Activated naive CD8-positive, alpha-beta T cell (primary cell): ENCODE results near the gene CDK11A.
A peak's percentile ranks its signal among the peaks of the same experiment; 100 is the strongest.
"Not testable (repeated sequence)": the region's sequence is repeated elsewhere in the genome, so short reads cannot be mapped to it uniquely, and the experiment has no call there.

Source experiments
- H3K27ac Mint-ChIP-seq: one replicate; pipeline ENCODE4 v1.8.0; 2021; ENCODE audit warnings: mixed read lengths
- H3K27me3 Mint-ChIP-seq: one replicate; pipeline ENCODE4 v1.8.0; 2021; ENCODE audit warnings: mixed read lengths
- H3K36me3 Mint-ChIP-seq: one replicate; pipeline ENCODE4 v1.8.0; 2021; ENCODE audit warnings: mixed read lengths
- H3K4me1 Mint-ChIP-seq: one replicate; pipeline ENCODE4 v1.8.0; 2021; ENCODE audit warnings: low read depth, mixed read lengths
- H3K4me3 Mint-ChIP-seq: one replicate; pipeline ENCODE4 v1.8.0; 2021; ENCODE audit warnings: mild to moderate bottlenecking, mixed read lengths
- H3K9me3 Mint-ChIP-seq: one replicate; pipeline ENCODE4 v1.8.0; 2021; ENCODE audit warnings: low read depth, mixed read lengths

Gene CDK11A

DNA sequence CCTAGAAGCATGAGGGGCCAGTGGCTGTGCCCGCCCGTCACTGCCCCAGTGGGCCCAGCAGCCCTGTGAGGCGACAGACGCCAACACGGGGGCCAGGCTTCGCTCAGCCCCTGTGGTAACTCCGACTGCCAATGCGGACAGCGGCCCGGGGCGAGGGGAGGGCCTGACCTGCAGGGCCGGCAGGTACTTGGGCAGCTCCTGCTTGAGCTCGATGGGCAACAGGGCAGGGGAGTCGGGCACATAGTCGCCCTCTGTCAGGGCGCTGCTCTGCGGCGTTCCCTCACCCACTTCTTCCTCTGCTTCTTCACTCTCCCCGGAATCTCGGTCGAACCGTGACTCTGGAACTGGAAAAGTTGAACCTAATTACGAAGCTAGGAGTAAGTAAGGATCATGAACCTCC lies 16.9 kb downstream of the CDK11A start:
- not testable (repeated sequence) for H3K36me3 Mint-ChIP-seq, H3K9me3 Mint-ChIP-seq, H3K4me3 Mint-ChIP-seq, H3K27me3 Mint-ChIP-seq, H3K4me1 Mint-ChIP-seq, H3K27ac Mint-ChIP-seq

DNA sequence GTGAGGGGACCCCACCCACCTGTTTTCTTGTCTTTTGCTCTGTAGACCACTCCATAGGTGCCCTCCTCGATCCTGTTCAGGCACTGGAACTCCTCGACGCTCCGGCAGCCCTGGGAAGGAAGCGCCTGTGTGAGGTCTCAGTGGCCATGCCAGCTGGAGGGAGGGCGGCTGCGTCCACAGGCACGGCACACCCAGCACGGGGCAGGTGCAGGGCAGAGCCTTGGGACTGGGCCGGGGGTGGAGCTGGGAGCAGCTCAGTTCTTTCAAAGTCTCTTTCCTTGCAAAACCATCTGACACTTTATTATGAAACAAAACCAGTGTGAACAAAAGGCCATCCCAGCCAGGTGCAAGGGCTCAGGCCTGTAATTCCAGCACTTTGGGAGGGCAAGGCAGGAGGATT lies 18.5 kb downstream of the CDK11A start:
- H3K27ac Mint-ChIP-seq, H3K27me3 Mint-ChIP-seq, H3K4me1 Mint-ChIP-seq, H3K4me3 Mint-ChIP-seq, H3K9me3 Mint-ChIP-seq, H3K36me3 Mint-ChIP-seq: not testable (repeated sequence)

DNA sequence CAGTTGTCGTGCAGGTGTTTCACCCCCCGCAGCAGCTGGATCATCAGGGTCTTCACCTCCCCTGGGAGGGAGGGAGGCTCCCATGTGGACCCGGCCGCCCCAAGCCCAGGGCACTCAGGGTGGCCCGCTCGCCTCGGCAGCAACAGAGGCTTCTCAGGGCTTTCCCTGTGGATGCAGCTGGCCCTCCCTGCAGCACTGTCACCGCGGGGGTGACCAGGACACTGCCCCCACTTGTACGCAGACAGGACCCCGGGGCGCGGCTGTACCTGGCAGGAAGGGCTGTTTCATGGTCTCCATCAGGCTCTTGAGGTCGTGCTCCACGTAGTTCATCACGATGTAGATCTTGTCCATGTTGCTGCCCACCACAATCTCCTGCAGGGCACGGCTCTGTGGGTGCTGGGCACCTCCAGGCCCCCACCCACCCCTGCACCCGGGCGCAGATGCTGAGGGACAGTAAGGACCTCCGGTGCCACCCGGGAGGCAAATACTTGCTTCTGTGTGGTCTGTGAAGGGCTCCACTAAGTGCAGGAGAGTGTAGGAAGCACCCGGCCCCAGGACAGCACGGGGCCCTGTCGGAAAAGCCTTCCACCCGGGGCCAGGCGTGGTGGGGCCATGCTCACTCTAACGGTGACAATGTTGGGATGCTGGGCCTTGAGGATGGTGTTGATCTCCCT lies 19.7 kb downstream of the CDK11A start:
- H3K36me3 Mint-ChIP-seq, H3K4me1 Mint-ChIP-seq, H3K9me3 Mint-ChIP-seq, H3K27me3 Mint-ChIP-seq, H3K4me3 Mint-ChIP-seq, H3K27ac Mint-ChIP-seq: not testable (repeated sequence)

DNA sequence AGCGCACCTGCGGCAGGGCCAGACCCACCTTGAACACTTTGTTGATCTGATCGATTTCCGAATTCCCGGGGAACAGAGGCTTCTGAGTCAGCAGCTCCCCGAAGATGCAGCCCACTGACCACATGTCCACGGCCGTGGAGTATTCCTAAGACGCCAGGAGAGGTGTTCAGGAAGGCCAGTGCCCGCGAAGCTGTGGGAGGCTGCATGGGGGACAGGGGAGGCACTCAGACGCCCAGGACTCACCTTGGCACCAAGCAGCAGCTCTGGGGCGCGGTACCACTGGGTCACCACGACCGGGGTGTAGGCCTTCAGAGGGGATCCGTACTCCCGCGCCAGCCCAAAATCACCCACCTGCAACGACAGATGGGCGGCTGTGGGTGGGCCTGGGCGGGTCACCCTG lies 20.4 kb downstream of the CDK11A start:
- Mint-ChIP-seq H3K36me3 (no peaks in the 10 kb centered on the region), H3K4me1 (no peaks in the 10 kb centered on the region), H3K27ac (no peak overlapping the region), H3K27me3 (no peaks in the 10 kb centered on the region), H3K9me3 (no peaks in the 10 kb centered on the region), H3K4me3 (no peak overlapping the region)

DNA sequence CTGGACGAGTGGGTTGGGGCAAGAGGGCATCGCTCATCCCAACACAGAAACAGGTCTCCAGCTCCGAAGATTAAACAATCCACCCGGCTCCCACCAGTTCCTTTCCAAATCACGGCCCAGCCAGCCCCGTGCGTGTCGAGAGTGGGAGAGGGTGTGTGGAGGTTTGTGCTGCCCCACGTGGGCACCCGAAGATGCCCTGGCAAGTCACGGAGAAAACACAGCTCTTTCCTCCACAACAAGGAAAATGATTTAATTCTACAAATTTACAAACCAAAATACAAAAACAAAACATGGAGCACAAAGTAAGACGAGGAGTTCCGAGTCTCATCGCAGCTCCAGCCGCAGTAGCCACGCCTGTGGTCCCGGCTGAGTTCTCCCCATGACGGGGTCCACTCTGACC lies 21.7 kb downstream of the CDK11A start:
- not testable (repeated sequence) for H3K4me3 Mint-ChIP-seq, H3K27ac Mint-ChIP-seq, H3K4me1 Mint-ChIP-seq, H3K9me3 Mint-ChIP-seq, H3K36me3 Mint-ChIP-seq, H3K27me3 Mint-ChIP-seq

DNA sequence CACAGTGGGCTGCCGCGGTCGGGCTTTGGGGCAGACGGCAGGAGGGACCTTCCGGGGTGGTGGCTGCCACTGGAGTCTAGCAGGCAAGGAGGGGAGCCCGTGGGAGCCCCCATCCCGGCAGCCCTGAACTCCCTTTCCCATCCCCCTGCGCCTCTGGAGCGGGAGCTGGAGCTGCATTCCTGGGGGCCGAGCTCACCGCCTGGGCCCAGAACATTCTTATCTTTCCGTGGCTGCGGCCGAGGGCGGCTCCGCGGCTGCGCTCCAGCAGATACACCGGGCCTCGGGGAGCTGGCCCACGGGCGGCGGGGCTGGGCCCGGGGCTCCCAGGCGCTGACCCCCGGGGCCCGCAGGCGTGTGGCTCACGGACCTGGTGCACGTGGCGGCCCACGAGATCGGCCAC lies 23.6 kb downstream of the CDK11A start:
- H3K4me3 Mint-ChIP-seq, H3K9me3 Mint-ChIP-seq, H3K36me3 Mint-ChIP-seq, H3K27me3 Mint-ChIP-seq, H3K27ac Mint-ChIP-seq, H3K4me1 Mint-ChIP-seq: not testable (repeated sequence)

DNA sequence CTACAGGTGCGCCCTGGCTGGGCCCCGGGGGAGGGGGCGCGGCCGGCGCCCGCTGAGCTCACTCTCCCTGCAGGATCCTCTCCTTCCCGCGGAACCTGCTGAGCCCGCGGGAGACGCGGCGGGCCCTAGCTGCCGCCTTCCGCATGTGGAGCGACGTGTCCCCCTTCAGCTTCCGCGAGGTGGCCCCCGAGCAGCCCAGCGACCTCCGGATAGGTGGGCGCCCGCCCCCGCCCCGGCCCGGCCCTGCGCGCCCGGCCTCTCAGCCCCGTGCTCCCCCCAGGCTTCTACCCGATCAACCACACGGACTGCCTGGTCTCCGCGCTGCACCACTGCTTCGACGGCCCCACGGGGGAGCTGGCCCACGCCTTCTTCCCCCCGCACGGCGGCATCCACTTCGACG lies 24.1 kb downstream of the CDK11A start:
- H3K36me3 Mint-ChIP-seq, H3K4me1 Mint-ChIP-seq, H3K9me3 Mint-ChIP-seq, H3K27ac Mint-ChIP-seq, H3K4me3 Mint-ChIP-seq, H3K27me3 Mint-ChIP-seq: not testable (repeated sequence)

DNA sequence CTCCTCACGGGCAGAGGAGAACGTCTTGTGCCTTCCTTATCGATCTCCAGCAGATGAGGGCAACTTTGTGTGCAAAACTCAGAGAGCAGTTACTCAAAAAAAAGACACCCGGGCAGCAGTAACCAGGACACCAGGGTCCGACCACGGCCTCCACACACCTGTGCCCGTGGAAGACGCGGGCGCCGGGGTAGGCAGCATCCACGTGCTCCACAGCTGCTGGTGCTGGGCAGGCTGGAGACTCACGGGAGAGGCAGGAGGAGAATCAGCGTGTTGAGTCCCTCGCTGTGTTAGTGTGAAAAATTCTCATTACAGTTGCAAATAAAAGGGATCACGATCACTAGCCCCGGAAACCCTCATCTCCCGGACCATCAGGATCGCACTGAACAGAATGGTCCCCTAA lies 25.1 kb downstream of the CDK11A start:
- H3K9me3 Mint-ChIP-seq, H3K4me3 Mint-ChIP-seq, H3K27me3 Mint-ChIP-seq, H3K4me1 Mint-ChIP-seq, H3K36me3 Mint-ChIP-seq, H3K27ac Mint-ChIP-seq: not testable (repeated sequence)

DNA sequence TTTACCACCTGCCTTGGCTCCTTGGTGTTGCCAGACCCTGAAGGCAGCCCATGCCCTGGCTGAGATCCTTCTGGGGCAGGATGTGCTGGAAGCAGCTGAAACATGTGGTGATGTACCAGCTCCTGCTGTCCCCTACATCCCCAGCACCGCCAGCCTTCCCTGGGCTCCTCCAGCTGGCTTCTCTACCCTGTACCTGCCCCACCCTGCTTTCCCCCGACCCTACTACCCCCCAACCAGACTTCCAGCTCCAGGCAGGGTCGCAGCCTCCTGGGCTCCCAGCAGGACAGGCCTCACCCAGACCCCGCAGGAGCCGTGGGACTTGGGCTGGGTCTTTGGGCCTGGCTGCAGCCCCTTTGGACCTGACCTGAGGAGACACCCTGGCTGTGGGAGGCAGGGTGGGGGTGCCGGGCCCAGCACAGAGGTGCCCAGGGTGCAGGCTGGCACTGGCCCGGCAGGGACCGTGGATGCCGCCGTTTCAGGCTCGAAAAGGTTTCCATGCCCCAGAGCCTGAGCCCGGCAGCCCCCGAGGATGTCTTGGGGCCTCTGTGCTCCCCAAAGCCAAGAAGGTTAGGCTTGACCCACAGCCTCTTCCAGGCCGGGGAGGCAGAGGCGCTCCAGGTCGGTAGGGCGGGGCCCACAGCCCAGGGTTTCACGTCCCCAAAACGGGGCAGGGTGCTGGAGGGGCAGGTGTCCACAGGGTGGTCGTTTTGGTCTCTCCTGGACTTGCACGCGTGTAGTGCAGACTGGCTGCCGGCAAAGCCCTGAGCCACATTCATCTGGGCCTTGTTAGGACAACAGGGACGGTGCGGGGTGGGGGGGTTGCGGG lies 26.6 kb downstream of the CDK11A start:
- H3K27ac Mint-ChIP-seq, H3K4me1 Mint-ChIP-seq, H3K4me3 Mint-ChIP-seq, H3K9me3 Mint-ChIP-seq, H3K27me3 Mint-ChIP-seq, H3K36me3 Mint-ChIP-seq: not testable (repeated sequence)

DNA sequence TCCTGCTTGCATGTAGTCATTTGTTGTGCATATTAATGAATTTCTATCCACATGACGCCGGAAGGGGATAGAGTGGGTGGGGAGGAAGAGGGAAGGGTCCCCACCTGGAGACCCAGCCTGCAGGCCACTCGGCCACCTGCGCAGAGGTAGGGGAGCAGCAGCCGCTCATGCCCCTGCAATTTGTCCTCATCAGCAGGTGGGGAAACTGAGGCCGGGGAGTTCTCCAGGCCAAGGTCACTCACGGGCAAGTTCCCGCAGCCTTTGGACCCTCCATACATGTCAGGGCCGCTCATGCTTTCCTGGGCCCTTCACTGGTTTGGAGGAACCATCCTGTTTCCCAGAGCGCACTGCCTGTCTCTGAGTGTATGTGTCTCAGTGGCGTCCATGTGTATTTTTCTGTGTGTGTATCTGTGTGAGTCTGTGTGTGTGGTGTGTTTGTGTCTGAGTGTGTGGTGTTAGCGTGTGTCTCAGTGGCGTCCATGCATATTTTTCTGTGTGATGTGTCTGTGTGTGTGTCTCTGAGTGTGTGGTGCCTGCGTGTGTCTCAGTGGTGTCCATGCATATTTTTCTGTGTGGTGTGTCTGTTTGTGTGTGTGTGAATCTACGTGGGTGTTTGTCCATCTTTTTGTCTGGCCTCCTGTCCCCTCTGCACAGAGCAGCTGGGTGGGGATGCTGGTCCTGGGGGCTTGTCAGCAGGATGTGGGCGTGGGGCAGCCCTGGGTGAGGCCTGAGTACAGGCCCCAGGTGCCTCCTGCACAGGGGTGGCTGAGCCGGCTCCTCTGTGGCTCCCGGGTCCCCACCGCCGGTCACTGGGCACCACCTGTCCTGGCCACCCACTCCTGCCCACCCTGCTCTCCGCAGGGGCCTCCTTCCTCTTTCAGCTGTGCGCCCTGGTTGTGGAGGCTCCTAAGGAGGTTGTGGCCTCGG lies 27.5 kb downstream of the CDK11A start:
- H3K27me3 Mint-ChIP-seq, H3K27ac Mint-ChIP-seq, H3K36me3 Mint-ChIP-seq, H3K4me3 Mint-ChIP-seq, H3K4me1 Mint-ChIP-seq, H3K9me3 Mint-ChIP-seq: not testable (repeated sequence)

DNA sequence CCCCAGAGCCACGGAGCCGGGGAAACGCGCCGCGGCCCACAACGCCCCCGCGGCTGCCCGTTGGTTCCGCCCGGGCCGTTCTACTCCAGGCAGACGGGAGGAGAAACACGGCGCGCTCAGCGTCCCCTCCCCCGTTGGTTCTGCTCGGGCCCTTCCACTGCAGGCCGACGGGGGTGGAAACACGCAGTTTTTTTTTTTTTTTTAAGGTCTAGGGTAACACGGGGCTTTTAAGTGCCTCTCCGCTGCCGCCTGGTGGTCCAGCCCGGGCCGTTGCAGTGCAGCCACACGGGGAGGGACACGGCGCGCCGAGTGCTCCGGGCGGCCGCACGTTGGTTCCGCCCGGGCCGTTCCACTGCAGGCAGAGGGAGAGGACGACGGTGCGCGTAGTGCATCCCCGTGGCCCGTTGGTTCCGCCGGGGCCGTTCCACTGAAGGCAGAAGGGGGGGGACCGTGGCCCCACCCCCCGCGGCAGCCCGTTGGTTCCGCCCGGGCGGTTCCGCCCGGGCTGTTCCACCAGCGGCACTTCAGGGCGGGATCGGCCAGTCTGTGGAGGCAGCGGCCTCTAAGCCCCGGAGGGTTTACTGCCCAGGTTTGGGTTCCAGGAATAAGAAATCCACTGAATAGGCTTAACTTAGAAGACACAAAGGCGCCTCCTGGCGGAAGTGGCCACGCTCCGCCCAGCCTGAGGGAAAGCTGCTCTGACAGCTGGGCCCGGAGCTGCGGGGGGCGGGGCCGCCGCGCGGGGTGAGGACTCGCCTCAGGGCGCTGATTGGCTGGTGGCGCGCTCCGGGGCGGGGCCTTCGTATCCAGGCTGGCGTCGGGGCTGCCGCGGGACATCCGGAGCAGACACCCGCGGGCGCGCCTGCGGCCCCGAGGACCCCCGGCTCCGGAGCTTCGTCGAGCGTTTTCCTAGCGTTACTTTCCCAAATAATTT lies 31.2 kb downstream of the CDK11A start, which contains the start of gene SLC35E2B:
TSS of gene SLC35E2B (minus strand) at position 82 of the 934 bp plus-strand sequence. CDS start 16,096 bp downstream, outside the sequence.
- Mint-ChIP-seq H3K27ac (peak within 1 kb of the TSS; percentile 85), H3K4me1 (peaks cover 14% of the 10 kb centered on the region)
- not testable (repeated sequence) for H3K9me3 Mint-ChIP-seq

DNA sequence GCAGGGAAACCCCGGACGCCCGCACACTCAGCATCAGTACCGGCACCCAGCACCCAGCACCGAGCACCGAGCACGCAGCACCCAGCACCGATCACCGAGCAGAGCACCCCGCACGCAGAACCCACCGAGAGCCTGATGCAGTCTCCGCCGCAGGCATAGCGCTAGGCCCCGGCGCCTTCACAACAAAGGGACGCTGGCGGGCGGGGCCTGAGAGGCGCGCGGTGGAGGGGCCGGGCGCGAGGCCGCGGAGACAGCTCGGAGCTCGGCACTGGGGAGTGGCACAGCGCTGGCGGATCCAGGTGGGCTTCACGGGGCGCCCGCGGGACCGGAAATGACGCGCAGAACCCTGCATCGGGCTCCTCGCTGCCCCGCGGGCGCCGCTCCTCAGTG lies 31.8 kb downstream of the CDK11A start:
- H3K27ac Mint-ChIP-seq, H3K27me3 Mint-ChIP-seq, H3K36me3 Mint-ChIP-seq, H3K9me3 Mint-ChIP-seq: not testable (repeated sequence)
- Mint-ChIP-seq H3K4me3 (peak overlapping the region; percentile 13), H3K4me1 (peaks cover 20% of the 10 kb centered on the region)

More for the DNA sequence above, 31.2 kb downstream of the CDK11A start, which contains the start of gene SLC35E2B:
- not testable (repeated sequence) for H3K27me3 Mint-ChIP-seq, H3K36me3 Mint-ChIP-seq
- H3K4me3 Mint-ChIP-seq = peak within 1 kb of the TSS; percentile 64

DNA sequence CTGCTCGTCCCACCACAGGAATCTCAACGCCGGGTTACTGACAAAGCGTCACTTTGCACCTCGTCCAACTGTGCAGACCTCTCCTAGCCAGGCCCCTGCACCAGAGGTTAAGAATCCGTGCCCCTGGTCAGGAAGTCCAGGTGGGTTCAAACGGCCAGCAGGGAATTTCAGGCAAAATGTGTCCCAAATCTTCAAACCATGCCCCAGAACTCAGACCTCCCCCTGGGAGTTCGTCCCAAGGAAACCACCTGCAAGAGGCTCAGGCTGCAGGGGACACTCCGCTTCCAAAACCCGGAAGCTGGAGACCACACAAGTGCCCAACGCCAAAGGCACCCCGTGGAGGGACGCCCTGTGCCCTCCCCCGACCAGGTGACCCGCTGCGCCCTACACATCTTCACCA lies 32.7 kb downstream of the CDK11A start:
- H3K4me3 Mint-ChIP-seq, H3K9me3 Mint-ChIP-seq, H3K27ac Mint-ChIP-seq, H3K36me3 Mint-ChIP-seq, H3K27me3 Mint-ChIP-seq: not testable (repeated sequence)
- H3K4me1 Mint-ChIP-seq = peaks cover 24% of the 10 kb centered on the region

DNA sequence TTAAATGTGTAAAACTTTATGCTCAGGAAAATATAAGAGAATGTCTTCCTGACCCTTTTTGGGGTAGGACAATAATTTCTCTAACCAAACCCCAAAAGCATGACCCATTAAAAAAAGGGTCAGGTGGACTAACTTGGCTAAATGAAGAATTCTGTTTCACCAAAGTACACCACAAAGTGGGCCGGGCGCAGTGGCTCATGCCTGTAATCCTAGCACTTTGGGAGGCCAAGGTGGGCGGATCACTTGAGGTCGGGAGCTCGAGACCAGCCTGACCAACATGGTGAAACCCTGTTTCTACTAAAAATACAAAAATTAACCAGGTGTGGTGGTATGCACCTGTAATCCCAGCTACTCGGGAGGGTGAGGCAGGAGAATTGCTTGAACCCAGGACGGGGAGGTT lies 34.6 kb downstream of the CDK11A start:
- H3K4me1 Mint-ChIP-seq = peaks cover 30% of the 10 kb centered on the region
- H3K27me3 Mint-ChIP-seq, H3K9me3 Mint-ChIP-seq, H3K4me3 Mint-ChIP-seq, H3K36me3 Mint-ChIP-seq: not testable (repeated sequence)
- H3K27ac Mint-ChIP-seq = peak overlapping the region; percentile 10
